Epithelial cell of esophagus (primary cell): ENCODE measurements around the gene PLD3.

Experiments used
- DNase-seq: peaks from one replicate; pipeline ENCODE4 v3.0.0; 2010; ENCODE audit warnings: low read depth
- H3K4me3 ChIP-seq: 2 replicates; pipeline ENCODE4 v1.5.1; 2011; ENCODE audit warnings: mild to moderate bottlenecking, low read length, control low read depth
- TF ChIP-seq, protein P1 (sequence below): IDR thresholded peaks from 2 replicates; pipeline ENCODE4 v1.5.1; 2011; ENCODE audit warnings: low read depth, mild to moderate bottlenecking, low read length, control low read depth, inconsistent platforms; ENCODE audit not compliant: insufficient read depth; ENCODE audit errors: missing control alignments

PLD3 gene

GRCh38 chr19:40355975-40356680, 7.6 kb downstream of the PLD3 start:
- no peak for DNase-seq
- no peak overlapping the region for H3K4me3 ChIP-seq
- TF ChIP-seq, protein P1, sequence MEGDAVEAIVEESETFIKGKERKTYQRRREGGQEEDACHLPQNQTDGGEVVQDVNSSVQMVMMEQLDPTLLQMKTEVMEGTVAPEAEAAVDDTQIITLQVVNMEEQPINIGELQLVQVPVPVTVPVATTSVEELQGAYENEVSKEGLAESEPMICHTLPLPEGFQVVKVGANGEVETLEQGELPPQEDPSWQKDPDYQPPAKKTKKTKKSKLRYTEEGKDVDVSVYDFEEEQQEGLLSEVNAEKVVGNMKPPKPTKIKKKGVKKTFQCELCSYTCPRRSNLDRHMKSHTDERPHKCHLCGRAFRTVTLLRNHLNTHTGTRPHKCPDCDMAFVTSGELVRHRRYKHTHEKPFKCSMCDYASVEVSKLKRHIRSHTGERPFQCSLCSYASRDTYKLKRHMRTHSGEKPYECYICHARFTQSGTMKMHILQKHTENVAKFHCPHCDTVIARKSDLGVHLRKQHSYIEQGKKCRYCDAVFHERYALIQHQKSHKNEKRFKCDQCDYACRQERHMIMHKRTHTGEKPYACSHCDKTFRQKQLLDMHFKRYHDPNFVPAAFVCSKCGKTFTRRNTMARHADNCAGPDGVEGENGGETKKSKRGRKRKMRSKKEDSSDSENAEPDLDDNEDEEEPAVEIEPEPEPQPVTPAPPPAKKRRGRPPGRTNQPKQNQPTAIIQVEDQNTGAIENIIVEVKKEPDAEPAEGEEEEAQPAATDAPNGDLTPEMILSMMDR: no peak

DNA sequence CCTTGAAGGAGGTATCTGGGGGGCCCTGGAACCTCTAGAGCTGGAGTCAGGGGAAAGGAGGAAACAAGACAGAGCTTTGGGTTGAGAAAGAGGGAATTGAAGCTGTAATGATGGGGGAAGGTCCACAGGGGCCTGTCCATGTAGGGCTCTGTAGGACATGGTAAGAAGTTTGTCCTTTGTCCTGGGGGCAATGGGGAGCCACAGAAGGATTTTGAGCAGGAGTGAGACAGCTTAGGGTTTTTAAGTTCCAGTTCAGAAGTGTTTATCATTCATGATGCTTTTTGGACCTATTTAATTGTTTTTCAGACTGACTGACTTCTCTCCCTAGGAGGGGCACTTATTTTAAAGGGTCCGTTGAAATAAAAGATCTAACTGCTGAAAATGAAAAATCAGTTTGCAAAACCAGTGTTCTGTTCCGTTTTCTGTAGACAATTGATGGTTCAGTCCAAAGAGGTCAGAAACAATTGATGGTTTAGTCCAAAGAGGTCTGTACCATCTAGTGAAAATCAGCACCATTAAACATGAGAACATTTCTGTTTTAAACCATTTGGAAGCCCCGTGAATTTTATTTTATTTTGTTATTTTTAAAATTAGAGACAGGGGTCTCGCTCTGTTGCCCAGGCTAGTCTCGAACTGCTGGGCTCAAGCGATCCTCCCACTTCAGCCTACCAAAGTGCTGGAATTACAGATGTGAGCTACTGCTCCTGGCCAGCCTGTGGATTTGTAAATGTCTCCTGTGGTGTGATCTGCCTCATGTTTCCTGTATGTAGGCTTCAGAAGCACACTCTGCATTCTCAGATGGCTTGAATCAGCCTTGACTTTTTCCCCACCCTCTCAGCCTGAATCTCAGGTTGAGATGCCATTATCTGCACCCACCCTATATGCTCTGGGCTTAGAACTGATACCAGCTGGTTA, 8.4 kb downstream of the PLD3 start:
- TF ChIP-seq, protein P1: no peak
- H3K4me3 ChIP-seq: no peak overlapping the region
- DNase-seq: no peak

- DNase-seq: no peak
- H3K4me3 ChIP-seq: no peak overlapping the region
- TF ChIP-seq, protein P1: no peak
These were observed 9.1 kb downstream of the PLD3 start for GRCh38 chr19:40357640-40358039.

GRCh38 chr19:40358773-40359172, 10.3 kb downstream of the PLD3 start:
- H3K4me3 ChIP-seq: no peak overlapping the region
- DNase-seq: no peak
- TF ChIP-seq, protein P1: no peak

DNA sequence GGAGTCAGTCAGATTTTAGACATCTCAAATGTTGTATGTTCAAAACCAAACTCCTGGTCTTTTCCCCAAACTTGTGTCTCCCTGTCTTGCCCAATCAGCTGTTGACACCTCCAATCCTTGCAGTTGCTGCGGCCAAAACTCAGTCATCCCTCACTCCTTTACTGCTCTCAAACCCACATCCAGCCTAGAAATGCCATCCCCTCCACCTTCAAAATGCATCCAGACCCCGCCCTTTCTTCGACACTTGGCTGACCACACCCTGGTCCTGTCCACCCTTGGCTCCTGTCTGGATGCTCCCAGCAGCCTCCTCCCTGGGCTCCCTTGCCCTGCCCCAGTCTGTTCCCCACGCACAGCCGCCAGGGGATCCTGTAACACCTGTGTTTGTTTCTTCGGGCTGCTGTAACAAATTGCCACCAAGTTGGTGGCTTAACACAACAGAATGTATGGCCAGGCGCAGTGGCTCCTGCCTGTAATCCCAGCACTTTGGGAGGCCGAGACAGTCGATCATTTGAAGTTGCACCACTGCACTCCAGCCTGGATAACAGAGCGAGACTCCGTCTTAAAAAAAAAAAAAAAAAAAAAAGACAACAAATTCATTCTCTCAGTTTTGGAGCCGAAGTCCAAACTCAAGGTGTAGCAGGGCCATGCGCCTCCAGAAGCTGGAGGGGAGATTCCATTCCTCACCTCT, 11.7 kb downstream of the PLD3 start:
- TF ChIP-seq, protein P1: no peak
- DNase-seq: no peak
- no peak overlapping the region for H3K4me3 ChIP-seq

DNA sequence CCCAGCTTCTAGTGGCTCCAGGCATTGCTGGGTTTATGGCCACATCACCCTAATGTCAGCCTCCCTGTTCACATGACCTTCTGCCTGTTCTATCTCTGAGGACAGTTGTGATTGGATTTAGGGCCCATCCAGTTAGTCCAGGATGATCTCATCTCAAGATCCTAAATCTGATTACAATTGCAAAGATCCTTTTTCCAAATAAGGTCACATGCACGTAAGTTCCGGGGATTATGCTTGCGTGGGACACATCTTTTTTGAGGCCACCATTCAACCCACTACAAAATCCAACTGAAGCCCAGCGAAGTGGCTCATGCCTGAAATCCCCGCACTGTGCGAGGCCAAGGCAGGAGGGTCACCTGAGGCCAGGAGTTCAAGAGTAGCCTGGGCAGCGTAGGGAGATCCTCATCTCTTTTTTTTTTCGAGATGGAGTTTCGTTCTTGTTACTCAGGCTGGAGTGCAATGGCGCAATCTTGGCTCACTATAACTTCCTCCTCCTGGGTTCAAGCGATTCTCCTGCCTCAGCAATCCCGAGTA, 12.3 kb downstream of the PLD3 start:
- H3K4me3 ChIP-seq: no peak overlapping the region
- TF ChIP-seq, protein P1: no peak
- no peak for DNase-seq
